Breast epithelium (tissue), 3 donors: ENCODE results near the gene PCDHGB2.

Experiments
- CTCF ChIP-seq, 3 donors: fragments of 450-650 bp; IDR thresholded peaks; one replicate each; pipeline ENCODE4 v1.5.1; 2016 to 2017; ENCODE audit warnings: antibody characterized with exemption in 3 of 3, mild to moderate bottlenecking in 3 of 3, moderate library complexity in 3 of 3
- POLR2A ChIP-seq: fragments of 450-650 bp; IDR thresholded peaks from one replicate; pipeline ENCODE4 v1.6.1; 2016; ENCODE audit warnings: antibody characterized with exemption, mild to moderate bottlenecking, moderate library complexity
- POLR2AphosphoS5 ChIP-seq, 3 donors: sonication (generic); formaldehyde crosslinking; IDR thresholded peaks; one replicate each; pipeline ENCODE4 v1.6.1; 2017; ENCODE audit warnings: antibody characterized with exemption in 3 of 3

GRCh38 chr5:141322261-141322660 lies 37.5 kb upstream of the PCDHGB2 start:
- TF ChIP-seq CTCF (IDR thresholded peaks at IDR 0.05), result no peak
- no peak for TF ChIP-seq POLR2AphosphoS5 (IDR thresholded peaks at IDR 0.05)
- no peak for TF ChIP-seq POLR2A
